Parathyroid adenoma (tissue), 2 donors: ENCODE measurements around the gene HEXA.

Experiments
- H2AFZ ChIP-seq: fragments of 300-600 bp; sonication (generic); one replicate; pipeline ENCODE4 v1.7.0; 2017; ENCODE audit warnings: antibody characterized with exemption, mild to moderate bottlenecking
- H3K27ac ChIP-seq: fragments of 300-600 bp; sonication (generic); one replicate; pipeline ENCODE4 v1.7.0; 2017
- H3K27me3 ChIP-seq: fragments of 300-600 bp; sonication (generic); one replicate; pipeline ENCODE4 v1.7.0; 2017; ENCODE audit warnings: low read length; ENCODE audit not compliant: control insufficient read depth, insufficient read depth
- H3K36me3 ChIP-seq: fragments of 300-600 bp; sonication (generic); one replicate; pipeline ENCODE4 v1.7.0; 2017; ENCODE audit warnings: low read length; ENCODE audit not compliant: control insufficient read depth, insufficient read depth
- H3K4me1 ChIP-seq: fragments of 300-600 bp; sonication (generic); one replicate; pipeline ENCODE4 v1.7.0; 2017; ENCODE audit warnings: control low read depth
- H3K4me2 ChIP-seq: fragments of 300-600 bp; sonication (generic); one replicate; pipeline ENCODE4 v1.7.0; 2017; ENCODE audit warnings: low read length
- H3K4me3 ChIP-seq: fragments of 300-600 bp; sonication (generic); one replicate; pipeline ENCODE4 v1.7.0; 2017; ENCODE audit warnings: low read depth, low read length
- H3K79me2 ChIP-seq: fragments of 300-600 bp; sonication (generic); one replicate; pipeline ENCODE4 v1.7.0; 2017; ENCODE audit warnings: control low read depth
- H3K9ac ChIP-seq: fragments of 300-600 bp; sonication (generic); one replicate; pipeline ENCODE4 v1.7.0; 2017; ENCODE audit warnings: mild to moderate bottlenecking
- H3K9me3 ChIP-seq: fragments of 300-600 bp; sonication (generic); one replicate; pipeline ENCODE4 v1.7.0; 2017; ENCODE audit warnings: low read length; ENCODE audit not compliant: control insufficient read depth
- TF ChIP-seq, protein P1 (sequence below): fragments of 300-600 bp; sonication (generic); IDR thresholded peaks from one replicate; pipeline ENCODE4 v1.7.0; 2017; ENCODE audit warnings: antibody characterized with exemption, mild to moderate bottlenecking
- donor health status: primary hyperparathyroidism.

The HEXA gene

GRCh38 chr15:72338617-72339321, 37.0 kb downstream of the HEXA start:
- H3K79me2 ChIP-seq, result no peaks in the 10 kb centered on the region
- H3K4me3 ChIP-seq, result no peak overlapping the region
- H3K9ac ChIP-seq, result no peak overlapping the region
- no peak overlapping the region for H2AFZ ChIP-seq
- H3K36me3 ChIP-seq, result no peaks in the 10 kb centered on the region
- no peaks in the 10 kb centered on the region for H3K4me1 ChIP-seq
- no peaks in the 10 kb centered on the region for H3K27me3 ChIP-seq
- no peak overlapping the region for H3K27ac ChIP-seq
- no peak overlapping the region for H3K4me2 ChIP-seq
- TF ChIP-seq, protein P1, sequence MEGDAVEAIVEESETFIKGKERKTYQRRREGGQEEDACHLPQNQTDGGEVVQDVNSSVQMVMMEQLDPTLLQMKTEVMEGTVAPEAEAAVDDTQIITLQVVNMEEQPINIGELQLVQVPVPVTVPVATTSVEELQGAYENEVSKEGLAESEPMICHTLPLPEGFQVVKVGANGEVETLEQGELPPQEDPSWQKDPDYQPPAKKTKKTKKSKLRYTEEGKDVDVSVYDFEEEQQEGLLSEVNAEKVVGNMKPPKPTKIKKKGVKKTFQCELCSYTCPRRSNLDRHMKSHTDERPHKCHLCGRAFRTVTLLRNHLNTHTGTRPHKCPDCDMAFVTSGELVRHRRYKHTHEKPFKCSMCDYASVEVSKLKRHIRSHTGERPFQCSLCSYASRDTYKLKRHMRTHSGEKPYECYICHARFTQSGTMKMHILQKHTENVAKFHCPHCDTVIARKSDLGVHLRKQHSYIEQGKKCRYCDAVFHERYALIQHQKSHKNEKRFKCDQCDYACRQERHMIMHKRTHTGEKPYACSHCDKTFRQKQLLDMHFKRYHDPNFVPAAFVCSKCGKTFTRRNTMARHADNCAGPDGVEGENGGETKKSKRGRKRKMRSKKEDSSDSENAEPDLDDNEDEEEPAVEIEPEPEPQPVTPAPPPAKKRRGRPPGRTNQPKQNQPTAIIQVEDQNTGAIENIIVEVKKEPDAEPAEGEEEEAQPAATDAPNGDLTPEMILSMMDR, result no peak
- H3K9me3 ChIP-seq, result no peaks in the 10 kb centered on the region

- Histone ChIP-seq H3K4me2 (no peak overlapping the region), H2AFZ (no peak overlapping the region), H3K9me3 (no peaks in the 10 kb centered on the region), H3K4me3 (no peak overlapping the region), H3K27me3 (no peaks in the 10 kb centered on the region), H3K9ac (no peak overlapping the region), H3K79me2 (no peaks in the 10 kb centered on the region), H3K27ac (no peak overlapping the region), H3K4me1 (no peaks in the 10 kb centered on the region), H3K36me3 (no peaks in the 10 kb centered on the region)
- TF ChIP-seq, protein P1, result no peak
Observed at GRCh38 chr15:72338148-72338547, 37.7 kb downstream of the HEXA start.

DNA sequence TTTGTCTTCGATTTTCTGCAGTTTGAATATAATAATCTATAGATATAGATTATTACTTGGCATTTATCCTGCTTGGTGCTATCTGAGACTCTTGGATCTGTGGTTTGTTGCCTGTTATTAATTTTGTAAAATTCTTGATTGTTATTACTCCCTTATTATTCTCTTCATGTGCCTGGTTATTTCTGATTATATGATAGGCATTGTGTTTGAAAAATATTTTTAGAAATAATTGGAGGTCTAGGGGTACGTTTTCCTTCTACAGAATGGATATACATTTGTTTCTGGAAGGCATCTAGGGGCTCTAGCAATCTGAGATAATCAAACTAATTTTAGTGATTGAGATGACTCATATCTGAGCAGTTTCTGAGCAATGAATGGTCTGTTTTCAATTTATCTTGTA, 41.0 kb downstream of the HEXA start:
- no peak overlapping the region for H3K9ac ChIP-seq
- no peak overlapping the region for H3K4me2 ChIP-seq
- H2AFZ ChIP-seq, result no peak overlapping the region
- no peaks in the 10 kb centered on the region for H3K79me2 ChIP-seq
- no peak overlapping the region for H3K27ac ChIP-seq
- no peak overlapping the region for H3K4me3 ChIP-seq
- TF ChIP-seq, protein P1, result no peak
- no peaks in the 10 kb centered on the region for H3K27me3 ChIP-seq
- H3K4me1 ChIP-seq, result no peaks in the 10 kb centered on the region
- no peaks in the 10 kb centered on the region for H3K36me3 ChIP-seq
- no peaks in the 10 kb centered on the region for H3K9me3 ChIP-seq

GRCh38 chr15:72331021-72331420, 44.8 kb downstream of the HEXA start:
- TF ChIP-seq, protein P1, result no peak
- Histone ChIP-seq H3K9ac (no peak overlapping the region), H3K4me2 (no peak overlapping the region), H3K36me3 (no peaks in the 10 kb centered on the region), H3K4me1 (no peaks in the 10 kb centered on the region), H2AFZ (no peak overlapping the region), H3K4me3 (no peak overlapping the region), H3K27me3 (no peaks in the 10 kb centered on the region), H3K27ac (no peak overlapping the region), H3K9me3 (no peaks in the 10 kb centered on the region), H3K79me2 (no peaks in the 10 kb centered on the region)

DNA sequence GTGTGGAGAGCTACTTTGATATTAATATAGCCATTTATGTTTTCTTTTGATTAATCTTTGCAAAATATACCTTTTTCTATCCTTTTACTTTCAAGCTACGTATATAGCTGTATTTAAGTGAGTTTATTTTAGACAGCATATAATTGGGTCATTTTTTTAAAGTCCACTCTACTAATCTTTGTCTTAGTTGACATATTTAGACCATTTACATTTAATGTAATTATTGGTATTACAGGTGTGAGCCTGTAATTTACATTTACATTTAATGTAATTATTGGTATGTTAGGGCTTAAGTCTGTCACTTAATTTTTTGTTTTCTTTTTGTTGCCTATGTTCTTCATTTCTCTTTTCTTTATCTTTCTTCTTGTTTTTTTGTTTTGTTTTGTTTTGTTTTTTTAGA, 52.1 kb downstream of the HEXA start:
- Histone ChIP-seq H3K4me2 (no peak overlapping the region), H3K9me3 (no peaks in the 10 kb centered on the region), H2AFZ (no peak overlapping the region), H3K79me2 (no peaks in the 10 kb centered on the region), H3K4me3 (no peak overlapping the region), H3K4me1 (no peaks in the 10 kb centered on the region), H3K36me3 (no peaks in the 10 kb centered on the region), H3K27me3 (no peaks in the 10 kb centered on the region), H3K27ac (no peak overlapping the region), H3K9ac (no peak overlapping the region)
- TF ChIP-seq, protein P1, result no peak
